Measurements from ENCODE around the gene RPS21.

The RPS21 gene

DNA sequence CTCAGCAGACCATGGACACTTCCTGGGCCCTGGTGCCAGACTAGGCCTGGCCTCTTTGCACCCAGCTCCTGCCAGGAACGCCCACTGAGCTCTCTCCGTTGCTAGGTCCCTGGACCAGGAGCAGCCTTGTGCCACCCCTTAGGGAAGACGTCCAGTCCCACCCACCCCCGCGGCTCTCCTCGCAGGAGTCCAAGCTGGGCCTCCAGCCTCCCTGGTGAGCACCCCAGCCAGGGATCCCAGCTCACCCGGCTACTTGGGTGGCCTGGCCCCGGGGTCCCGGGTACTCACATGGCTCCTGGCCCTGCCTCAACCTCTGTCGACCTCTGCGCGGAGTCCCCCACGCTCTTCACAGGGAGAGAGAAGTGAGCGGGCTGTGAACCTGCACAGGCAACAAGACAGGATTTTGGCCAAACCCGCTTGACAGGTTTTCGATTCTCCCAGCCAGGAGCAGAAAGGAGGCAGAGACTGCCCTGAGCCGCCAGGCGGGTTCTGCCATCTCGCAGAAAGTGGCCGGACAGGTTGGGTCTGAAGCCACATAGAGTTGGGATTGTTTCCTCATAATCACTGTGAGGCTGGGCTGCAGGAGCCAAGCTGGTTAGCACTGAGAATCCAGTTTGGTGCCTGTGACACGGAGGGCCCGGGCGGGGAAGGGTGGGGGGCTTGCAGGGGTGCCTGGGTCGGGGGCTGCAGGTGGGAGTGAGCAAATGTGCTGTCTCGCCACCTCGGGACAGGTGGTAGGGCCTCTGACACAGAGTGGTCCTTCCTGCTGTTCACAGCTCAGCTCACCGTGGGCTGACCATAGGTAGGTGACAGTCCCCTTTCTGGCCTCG lies 40.5 kb downstream of the RPS21 start, which contains the start of gene RBBP8NL:
RBBP8NL (minus strand) TSS at position 368 of the 830 bp plus-strand sequence. CDS start 7,892 bp downstream, outside the sequence.
- TF ChIP-seq, protein P1, sequence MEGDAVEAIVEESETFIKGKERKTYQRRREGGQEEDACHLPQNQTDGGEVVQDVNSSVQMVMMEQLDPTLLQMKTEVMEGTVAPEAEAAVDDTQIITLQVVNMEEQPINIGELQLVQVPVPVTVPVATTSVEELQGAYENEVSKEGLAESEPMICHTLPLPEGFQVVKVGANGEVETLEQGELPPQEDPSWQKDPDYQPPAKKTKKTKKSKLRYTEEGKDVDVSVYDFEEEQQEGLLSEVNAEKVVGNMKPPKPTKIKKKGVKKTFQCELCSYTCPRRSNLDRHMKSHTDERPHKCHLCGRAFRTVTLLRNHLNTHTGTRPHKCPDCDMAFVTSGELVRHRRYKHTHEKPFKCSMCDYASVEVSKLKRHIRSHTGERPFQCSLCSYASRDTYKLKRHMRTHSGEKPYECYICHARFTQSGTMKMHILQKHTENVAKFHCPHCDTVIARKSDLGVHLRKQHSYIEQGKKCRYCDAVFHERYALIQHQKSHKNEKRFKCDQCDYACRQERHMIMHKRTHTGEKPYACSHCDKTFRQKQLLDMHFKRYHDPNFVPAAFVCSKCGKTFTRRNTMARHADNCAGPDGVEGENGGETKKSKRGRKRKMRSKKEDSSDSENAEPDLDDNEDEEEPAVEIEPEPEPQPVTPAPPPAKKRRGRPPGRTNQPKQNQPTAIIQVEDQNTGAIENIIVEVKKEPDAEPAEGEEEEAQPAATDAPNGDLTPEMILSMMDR (conservative IDR thresholded peaks at IDR 0.05), result 0 out of 2 replicates have a peak, but pooled peaks have one; percentile 12
- H3K27ac ChIP-seq, result peak within 1 kb of the TSS; percentile 91

DNA sequence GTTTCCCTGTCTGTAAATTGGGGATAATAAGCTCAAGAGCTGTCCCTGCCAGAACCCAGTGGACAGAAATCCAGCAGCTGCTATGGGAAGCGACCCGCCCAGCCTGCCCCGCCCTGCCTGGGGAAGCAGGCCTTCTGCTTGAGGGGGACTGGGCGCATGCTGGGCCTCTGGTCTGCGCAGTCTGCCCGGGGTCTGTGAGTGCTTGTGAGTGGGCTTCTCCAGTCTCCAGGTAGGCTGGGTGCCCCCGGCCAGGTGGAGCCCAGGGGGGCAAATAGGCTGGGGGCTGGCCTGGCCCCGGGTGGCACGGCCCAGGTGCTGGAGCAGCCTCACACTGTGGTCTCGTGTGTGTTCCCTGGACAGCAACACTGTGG lies 41.1 kb downstream of the RPS21 start:
- H3K27ac ChIP-seq, result peak overlapping the region; percentile 91
- TF ChIP-seq, protein P1 (conservative IDR thresholded peaks at IDR 0.05), result no peak

DNA sequence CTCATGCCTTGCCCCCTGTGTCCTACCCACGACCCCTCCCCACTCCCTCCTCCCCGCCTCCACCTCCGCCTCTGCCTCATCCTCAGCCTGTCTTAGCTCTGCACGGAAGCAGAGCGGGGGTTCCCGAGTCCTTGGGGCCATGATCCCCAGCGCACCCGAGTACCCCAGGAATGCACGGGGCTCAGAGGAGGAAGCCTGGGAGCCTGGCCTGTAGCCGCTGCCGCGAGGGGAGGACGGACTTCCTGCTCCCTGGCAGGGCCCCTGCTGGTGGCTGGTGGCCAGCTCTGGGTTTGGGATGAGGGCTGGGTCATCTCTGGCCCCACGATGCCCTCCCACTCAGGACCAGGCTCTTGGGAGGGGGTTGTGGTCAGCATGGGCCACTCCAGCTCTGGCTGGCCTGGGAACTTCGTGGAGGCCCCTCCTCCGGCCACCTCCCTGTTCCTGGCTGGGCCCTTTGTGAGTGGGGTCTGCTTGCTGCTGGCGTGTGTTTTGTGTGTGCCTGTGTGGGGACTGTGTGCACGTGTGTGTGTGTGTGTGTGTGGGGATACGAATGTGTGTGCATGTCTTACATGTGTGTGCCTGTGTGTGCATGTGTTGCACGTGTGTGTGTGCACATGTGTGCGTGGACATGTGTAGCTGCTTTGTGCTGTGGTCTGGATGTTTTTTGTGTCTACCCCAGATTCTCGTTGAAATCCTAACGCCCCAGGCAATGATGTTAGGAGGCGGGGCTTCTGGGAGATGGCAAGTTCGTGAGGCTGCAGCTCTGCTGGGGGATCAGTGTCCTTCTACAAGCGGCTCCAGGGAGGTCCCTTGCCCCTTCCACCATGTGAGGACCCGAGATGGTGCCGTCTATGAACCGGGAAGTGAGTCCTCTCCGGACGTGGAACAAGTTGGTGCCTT lies 41.7 kb downstream of the RPS21 start:
- TF ChIP-seq, protein P1 (conservative IDR thresholded peaks at IDR 0.05), result no peak
- H3K27ac ChIP-seq, result peak overlapping the region; percentile 91

DNA sequence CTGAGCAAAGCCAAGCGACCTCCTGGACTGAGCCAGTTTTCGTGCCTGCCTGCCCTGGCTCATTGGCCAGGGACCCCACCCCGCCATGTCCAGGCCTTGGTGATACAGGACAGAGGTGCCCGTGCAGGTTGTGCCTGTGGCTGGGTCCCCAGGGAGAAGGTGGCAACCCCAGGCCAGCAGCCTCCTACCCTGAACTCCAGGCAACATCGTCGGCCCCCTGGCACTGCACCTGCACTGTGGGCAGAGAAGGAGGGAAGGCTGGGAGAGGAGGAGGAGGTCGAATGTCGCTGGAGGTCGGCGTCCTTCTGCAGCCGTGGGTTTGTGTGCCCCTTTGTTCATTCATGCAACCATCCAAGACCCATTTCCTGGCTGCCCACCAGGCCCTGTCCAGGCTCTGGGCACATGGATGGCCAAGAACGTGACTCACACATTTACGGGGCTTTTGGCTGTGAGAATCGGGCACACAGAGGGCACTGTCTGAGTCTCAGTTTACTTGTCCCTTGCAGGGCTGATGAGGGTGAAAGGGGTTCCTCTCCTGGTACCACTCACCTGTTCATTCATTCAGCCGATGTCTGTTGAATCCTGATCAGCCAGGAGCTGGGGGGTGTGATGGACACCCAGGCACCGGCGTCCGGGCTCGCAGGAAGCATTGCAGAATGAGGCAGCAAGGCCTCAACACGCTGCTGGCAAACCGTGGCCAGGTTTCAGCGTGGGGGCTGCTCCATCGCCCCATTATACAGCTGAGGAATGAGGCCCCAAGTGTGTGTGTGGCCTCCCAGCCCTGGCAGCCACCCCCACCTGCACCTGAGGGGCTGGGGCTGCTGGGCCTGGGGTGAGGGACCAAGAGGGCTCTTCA lies 42.8 kb downstream of the RPS21 start:
- TF ChIP-seq, protein P1 (conservative IDR thresholded peaks at IDR 0.05), result no peak
- H3K27ac ChIP-seq, result no peak overlapping the region; the same call in 1 of the 2 replicates

DNA sequence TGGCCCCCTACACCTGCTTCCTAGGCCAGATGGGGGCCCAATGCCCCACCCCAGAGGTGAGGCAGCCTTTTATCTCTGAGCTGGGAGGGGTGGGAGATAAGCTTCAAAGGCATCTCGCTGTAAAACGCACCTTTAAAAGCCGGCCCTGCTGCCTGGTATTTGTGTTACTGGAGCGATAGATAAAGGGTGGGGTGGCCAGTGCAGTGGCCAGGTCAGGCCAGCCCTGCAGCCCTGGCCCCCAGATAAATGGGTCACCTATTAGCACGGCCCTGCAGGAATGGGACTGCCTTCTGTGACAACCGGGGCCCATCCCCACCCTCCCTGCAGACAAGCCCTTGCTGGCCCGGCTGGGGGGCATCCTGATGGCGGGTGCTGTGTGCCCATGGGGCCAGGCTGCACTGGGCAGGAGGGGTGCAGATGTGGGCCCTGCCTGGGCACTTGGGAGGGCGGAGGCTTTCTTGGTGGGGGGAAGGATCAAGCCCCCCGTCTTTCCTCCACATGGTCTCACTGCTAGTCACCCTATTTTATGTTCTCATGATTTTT lies 43.5 kb downstream of the RPS21 start:
- TF ChIP-seq, protein P1 (conservative IDR thresholded peaks at IDR 0.05), result no peak
- H3K27ac ChIP-seq, result no peak overlapping the region

DNA sequence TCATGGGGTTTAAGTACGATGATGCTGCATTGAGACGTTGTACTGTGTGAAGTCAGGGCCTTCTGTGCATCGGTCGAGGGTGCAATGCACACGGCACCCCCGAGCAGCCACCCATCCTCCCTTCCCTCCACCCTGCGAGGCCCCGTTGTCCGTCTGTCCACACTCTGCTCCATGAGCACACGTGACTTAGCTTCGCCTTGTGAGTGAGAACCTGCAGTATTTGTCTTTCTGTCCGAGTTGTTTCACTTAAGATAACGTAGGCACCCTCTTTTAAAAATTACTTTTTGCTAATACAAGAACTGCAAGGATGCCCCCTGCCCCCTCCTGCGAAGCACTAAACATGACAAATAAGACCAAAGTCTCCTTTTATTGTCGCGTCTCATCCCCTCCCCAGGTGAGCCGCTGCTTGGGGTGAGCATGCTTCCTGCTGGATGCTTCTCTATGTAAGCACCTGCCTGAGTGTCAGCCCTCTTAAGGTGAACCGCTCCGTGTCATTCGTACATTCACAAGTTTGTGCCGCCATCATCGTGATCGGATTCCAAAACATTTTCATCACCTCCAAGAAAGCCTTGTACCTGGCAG lies 44.1 kb downstream of the RPS21 start:
- TF ChIP-seq, protein P1 (conservative IDR thresholded peaks at IDR 0.05), result no peak
- no peak overlapping the region; the same call in 1 of the 2 replicates for H3K27ac ChIP-seq
